ENCODE results near the gene RDX.

DNA sequence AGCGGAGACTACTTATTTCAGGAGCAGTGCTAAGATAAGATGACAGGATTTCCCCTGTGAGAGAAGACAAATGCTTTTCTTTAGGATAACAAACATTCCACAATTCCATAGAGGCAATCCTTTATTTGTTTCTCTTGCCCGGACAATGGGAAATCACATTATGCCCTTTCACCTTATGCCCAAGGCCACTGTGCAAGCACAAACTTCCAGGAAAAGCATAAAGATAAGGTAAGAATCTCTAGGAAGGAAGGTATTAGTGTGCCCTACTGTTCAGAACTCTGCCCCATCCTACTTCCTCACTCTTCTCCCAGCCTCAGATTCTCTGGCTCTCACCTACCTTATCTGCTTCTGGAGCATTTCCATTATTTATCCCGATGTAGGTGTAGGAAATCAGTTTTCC is 23.1 kb upstream of the RDX start:
- TF ChIP-seq CTCF (IDR thresholded peaks at IDR 0.05; ENCODE audit: borderline replicate concordance, extremely low read depth, low read length, poor library complexity, severe bottlenecking) (no peak), EZH2 (IDR thresholded peaks at IDR 0.05; ENCODE audit: borderline replicate concordance, low read depth, low read length, severe bottlenecking) (no peak)

Measured in DND-41 (cell line).